Right renal cortex interstitium (tissue), 3 donors: ENCODE measurements around the gene EPS8. TPM values are rescaled to one million over a fixed set of nuclear protein-coding genes. Genes with fewer than 3 reads are reported as not detected.

Experiments used
- DNase-seq, 3 donors: peaks; one replicate each; pipeline ENCODE4 v3.0.0-alpha.2; 2013; ENCODE audit warnings: low read depth in 3 of 3, low spot score in 2 of 3
- polyA plus RNA-seq, 3 donors: library from polyadenylated mRNA; unstranded; fragments of 120-200 nt; gene quantifications; one replicate each; pipeline ENCODE4 v1.2.1, GENCODE V29; 2013; ENCODE audit not compliant: insufficient read length in 3 of 3

Gene EPS8
- polyA plus RNA-seq, 3 donors = 62.4 to 62.7 (median 62.6) TPM

- DNase-seq = no peak
Observed at GRCh38 chr12:15698377-15698871, 90.8 kb downstream of the EPS8 start.

- no peak for DNase-seq
Observed at GRCh38 chr12:15697201-15697600, 92.0 kb downstream of the EPS8 start.

DNA sequence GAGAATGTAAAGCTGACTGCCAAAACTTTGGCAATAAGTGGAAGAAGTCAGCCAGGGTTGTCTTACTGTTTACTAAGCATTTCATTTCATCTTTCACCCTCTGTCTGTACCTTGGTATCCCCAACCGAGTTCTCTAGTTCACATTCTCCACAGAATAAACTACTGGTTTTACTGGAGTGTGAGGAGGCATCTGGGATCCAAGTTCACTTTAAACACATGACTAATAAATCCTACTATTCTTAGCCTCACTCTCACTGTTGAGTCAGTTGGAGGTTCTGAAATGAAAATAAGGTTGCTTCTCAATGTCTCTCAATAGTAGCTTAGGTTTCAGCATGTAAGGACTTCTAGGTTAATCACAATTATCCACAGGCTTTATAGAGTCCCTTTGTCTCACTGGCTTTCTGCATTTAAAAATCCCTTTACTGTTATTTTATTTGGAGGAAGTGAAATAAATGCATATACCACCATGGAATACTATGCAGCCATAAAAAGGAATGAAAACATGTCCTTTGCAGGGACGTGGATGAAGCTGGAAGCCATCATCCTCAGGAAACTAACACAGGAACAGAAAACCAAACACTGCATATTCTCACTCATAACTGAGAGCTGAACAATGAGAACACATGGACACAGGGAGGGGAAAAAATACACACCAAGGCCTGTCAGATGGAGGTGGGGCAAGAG lies 95.8 kb downstream of the EPS8 start:
- no peak for DNase-seq

DNA sequence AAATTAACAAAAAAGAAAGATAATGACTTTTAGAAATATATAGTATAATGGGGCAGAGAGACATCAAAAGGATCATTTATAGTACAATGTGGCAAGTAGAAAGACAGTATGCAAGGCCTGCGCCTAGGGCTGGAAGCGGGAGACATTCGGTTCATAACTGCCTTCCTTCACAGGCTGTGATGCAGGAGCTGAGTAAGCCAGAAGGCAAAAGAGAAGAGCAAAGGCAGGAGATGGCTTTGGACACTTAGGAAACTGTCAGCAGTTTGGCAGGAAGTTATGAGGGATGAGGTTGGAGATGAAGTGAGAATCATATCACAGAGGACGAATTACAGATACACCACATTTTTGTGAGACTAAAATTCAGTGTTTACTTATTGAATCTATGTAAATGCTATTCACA lies 97.8 kb downstream of the EPS8 start:
- DNase-seq = no peak

- no peak for DNase-seq
Observed at GRCh38 chr12:15690320-15690719, 98.9 kb downstream of the EPS8 start.

DNA sequence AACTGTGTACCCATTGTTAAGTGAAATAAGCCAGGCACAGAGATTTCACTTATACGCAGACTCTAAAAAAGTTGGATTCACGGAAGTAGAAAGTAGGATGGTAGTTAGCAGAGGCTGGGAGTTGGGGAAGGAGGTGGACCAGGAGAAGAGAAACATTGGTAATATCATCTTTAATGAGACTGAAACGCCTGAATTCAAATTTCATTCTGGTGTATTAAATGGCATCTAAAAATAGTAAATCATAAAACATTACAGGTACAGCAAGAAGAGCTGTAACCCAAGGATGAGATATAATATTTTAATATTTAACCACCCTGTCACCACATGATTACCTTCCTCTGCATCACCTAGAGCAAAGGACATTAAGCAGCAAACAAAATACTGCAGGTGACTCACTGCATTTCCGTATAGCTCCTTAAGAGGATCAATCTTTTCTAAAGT lies 99.4 kb downstream of the EPS8 start:
- no peak for DNase-seq

- no peak for DNase-seq
Observed at GRCh38 chr12:15688838-15689625, 100.2 kb downstream of the EPS8 start.

GRCh38 chr12:15688202-15688736 lies 100.9 kb downstream of the EPS8 start:
- no peak for DNase-seq

DNA sequence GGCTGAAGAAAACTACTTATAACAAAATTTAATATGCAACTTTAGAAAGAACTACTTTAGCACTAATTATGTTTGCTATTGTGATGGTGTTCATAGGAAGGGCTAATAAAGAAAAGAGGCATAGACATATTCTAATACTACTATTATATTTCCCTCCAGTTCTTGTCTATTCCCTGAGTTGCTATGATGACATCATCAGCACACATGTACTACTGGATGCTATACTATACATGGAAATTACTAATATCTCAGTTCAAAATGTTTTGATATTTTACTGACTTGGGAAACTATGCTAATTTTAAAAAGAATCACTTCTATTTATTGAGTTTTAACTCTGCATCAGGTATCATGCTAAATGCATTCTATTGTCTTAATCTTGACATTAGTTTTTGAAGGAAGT lies 101.6 kb downstream of the EPS8 start:
- no peak for DNase-seq

DNA sequence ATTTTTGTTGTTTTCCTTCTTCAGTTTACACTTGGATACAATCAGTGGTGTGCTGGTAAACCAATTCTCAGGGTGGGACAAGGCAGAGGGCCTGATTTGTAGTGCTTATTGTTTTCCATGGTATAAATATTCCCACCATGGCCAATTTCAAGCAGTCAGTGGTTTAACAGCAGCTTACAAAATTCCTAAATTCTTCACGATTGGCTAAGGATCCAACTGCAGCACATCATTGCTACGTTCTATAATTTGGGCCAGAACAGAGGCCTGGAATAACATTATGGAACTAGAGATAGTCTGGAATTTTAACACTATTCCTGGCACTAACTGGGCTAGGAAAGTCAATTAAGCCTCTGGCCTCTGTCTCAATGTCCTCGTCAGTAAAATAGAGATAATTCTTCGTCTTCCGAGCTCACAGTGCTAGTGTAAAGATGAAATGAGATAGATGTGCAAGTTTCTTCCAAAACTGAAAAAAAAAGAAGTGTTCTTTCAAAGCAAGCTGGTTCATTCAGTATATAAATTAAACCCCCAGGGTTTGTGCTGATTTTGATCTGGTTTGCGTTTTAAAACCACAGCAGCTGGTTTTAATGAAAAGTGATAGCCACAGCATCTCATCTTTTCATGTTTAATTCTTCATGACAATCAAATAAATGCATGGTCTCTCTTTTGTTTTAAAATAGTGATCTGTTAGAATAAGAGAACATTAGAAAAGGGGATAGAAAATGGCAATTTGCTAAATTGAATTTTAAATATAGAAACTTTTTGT lies 104.1 kb downstream of the EPS8 start:
- no peak for DNase-seq

DNA sequence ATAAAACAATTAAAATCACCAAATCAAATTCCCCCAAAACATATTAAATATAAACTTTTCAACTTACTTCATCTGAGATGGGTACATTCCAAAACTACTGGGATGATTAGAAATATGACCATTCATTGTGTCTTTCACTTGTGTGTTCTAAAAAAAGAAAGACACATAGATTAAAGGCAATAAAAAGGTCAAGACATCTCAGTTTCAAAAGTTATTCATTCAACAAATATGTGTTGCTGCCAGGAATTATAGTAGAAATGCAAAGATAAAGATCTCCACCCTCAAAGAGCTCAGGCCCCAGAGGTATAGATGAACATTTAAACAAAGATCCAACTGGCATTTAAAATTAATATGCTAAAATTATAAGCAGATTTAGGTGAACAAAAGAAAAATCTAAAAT lies 106.4 kb downstream of the EPS8 start:
- no peak for DNase-seq

DNA sequence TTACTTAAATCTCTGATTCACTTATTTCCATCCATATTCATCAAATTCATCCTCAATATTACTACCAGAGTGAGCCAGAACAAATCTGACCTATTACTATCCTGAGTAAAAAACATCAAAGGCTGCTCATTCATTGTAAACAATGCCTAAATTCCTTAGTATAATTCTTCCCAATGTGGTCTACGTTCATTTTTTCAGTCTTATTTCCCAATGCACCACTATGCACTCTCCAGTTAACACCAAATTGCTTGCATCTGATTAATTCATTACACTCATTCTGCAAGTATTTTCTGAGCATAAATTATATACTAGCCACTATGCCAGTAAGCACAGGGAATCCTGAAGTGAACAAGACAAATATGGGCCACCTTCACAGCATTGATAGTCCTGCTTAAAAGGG lies 110.0 kb downstream of the EPS8 start:
- no peak for DNase-seq

- no peak for DNase-seq
Observed at GRCh38 chr12:15677726-15678201, 111.4 kb downstream of the EPS8 start.

DNA sequence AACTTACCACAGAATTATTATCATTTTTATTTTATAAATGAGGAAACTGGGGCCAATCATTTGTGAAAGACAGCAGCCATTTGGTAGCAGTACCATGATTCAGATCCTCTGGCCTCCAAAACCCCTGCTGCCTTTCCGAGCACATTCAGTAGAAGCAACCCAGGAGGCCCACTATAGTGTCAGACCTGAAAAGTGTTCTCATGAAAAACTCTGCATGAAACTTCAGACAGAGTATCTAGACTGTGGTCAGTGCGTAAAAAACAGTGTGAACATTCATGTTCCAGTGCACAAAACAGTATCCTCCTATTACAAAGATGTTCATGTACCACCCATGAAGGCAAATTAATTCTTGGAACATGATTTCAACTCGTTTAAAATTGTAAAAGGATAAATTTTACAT lies 112.0 kb downstream of the EPS8 start:
- no peak for DNase-seq

DNA sequence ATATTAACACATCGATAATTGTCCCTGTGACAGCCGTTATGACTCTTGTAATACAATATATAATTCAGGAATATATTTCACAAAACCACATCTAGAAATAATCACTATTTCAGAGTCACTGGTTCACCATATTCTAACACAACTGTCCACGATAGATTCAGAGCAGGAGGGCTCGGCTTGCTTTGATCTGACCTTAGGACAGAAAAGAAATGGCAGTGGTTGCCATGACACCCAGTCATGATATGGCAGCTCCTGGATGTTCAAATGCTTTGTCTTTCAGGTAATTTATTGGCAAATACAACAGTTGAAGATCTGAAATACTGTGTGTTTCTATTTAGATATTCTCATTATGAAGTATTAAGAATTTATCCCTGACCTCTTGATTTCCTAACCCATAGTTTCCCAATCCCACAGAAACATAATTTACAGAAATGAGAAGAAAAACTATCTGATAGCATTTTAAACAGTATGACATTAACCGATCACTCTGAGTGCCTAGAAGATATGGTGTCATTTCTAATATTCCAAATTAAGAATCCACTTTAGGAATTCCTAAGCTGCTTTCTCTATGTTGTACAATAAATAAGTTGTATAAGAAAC lies 116.4 kb downstream of the EPS8 start:
- DNase-seq = no peak

- no peak for DNase-seq
Observed at GRCh38 chr12:15670756-15671155, 118.4 kb downstream of the EPS8 start.

DNA sequence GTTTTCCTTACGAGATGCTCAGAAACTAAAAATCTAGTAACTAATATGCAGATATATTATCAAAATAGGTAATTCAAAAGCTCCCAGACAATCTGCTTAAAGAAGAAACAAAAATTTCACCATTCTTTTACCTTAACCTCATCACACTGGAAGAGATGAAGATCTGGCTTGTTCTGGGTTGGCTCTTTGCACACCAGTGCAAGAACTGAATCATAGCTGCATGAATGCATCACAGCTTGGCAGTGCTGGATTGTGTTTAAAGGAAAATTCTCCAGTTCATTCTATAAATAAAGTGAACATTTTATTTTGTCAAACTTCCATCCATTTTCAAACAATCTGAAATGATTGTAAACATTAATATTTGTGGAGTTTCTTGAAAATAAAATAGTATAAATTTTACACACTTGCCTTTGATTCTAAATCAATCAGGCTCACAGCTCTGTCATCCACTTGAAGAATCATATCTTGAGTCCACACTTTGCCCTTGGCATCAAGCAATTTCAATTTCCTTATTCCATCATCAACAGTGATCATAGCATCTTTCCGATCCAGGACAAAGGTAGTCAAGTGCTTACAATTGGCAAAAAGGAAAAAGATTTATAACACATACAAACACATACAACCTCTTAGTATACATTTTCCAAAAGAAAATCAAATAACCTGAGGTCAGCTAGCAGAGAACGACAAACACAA lies 119.8 kb downstream of the EPS8 start:
- DNase-seq = no peak

- no peak for DNase-seq
Observed at GRCh38 chr12:15664491-15664890, 124.7 kb downstream of the EPS8 start.

DNA sequence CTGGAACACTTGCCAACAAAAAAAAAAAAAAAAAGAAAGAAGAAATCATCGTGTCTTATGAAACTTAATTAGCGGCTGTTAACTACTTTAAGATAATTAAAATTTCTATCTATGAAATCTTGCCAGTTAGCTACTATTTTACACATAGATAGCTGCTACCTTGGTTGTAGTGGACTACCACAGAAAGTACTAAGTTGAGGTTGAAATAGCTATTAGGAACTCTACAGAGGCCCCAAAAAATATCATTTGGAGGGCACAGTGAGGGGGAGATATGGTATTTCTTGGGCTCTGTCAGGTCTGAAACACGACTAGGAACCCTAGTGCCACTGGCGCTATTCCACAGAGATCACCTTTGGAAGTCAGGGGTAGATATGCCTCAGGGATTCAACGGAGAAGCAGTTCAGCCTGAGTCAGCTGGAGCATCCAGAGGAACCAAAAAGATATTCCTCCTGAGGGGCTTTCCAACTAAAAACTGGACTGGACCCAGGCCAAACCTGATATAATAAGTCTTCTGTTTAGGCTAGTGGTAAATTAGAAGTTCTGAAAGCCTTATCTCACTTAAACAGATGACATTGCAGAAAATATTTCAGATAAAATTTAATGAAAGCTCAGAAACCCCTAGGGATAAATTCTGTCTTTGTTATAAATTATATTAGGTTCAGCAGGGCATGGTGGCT lies 126.1 kb downstream of the EPS8 start:
- DNase-seq = no peak
